Activated T-cell treated with anti-CD3 and anti-CD28 coated beads, Interleukin-2, amount 50 U/mL, for 72 hours (primary cell): ENCODE measurements around the gene TUBGCP4. TPM values are rescaled to one million over a fixed set of nuclear protein-coding genes. Genes with fewer than 3 reads are reported as not detected.
A peak's percentile ranks its signal among the peaks of the same experiment; 100 is the strongest.
"Not testable (repeated sequence)": the region's sequence is repeated elsewhere in the genome, so short reads cannot be mapped to it uniquely, and the experiment has no call there.

Source experiments
- ATAC-seq, 2 donors: fragments of 150-1000 bp; cut with Tn5 transposase; replicated peaks in 1 of 2; 2 replicates each; pipeline ENCODE4 v1.10.0; 2021; ENCODE audit warnings: moderate library complexity in 2 of 2, mild to moderate bottlenecking in 1 of 2
- DNase-seq, 2 donors: peaks; one replicate each; pipeline ENCODE4 v3.0.0; 2021 to 2022; ENCODE audit warnings: mixed read lengths in 1 of 2
- H3K27ac Mint-ChIP-seq: one replicate; pipeline ENCODE4 v1.8.0; 2022; ENCODE audit warnings: mild to moderate bottlenecking, moderate library complexity, mixed read lengths
- H3K27me3 Mint-ChIP-seq: one replicate; pipeline ENCODE4 v1.8.0; 2022; ENCODE audit warnings: low read depth, mixed read lengths
- H3K36me3 Mint-ChIP-seq, 2 donors: one replicate each; pipeline ENCODE4 v1.8.0; 2022; ENCODE audit warnings: mixed read lengths in 2 of 2, mild to moderate bottlenecking in 1 of 2; ENCODE audit not compliant: insufficient read depth in 2 of 2
- H3K4me1 Mint-ChIP-seq: one replicate; pipeline ENCODE4 v1.8.0; 2022; ENCODE audit warnings: low read depth, mixed read lengths
- H3K4me3 Mint-ChIP-seq, 2 donors: one replicate each; pipeline ENCODE4 v1.8.0; 2022; ENCODE audit warnings: mild to moderate bottlenecking in 2 of 2, mixed read lengths in 2 of 2, moderate library complexity in 2 of 2
- H3K9me3 Mint-ChIP-seq, 2 donors: one replicate each; pipeline ENCODE4 v1.8.0; 2022; ENCODE audit warnings: mixed read lengths in 2 of 2
- total RNA-seq, 2 donors: library from RNA; stranded (reverse); gene quantifications; one replicate each; pipeline ENCODE4 v1.2.3, GENCODE V29; 2022

The TUBGCP4 gene
- total RNA-seq, 2 donors from 2014 or later: 28.0 to 28.7 TPM

DNA sequence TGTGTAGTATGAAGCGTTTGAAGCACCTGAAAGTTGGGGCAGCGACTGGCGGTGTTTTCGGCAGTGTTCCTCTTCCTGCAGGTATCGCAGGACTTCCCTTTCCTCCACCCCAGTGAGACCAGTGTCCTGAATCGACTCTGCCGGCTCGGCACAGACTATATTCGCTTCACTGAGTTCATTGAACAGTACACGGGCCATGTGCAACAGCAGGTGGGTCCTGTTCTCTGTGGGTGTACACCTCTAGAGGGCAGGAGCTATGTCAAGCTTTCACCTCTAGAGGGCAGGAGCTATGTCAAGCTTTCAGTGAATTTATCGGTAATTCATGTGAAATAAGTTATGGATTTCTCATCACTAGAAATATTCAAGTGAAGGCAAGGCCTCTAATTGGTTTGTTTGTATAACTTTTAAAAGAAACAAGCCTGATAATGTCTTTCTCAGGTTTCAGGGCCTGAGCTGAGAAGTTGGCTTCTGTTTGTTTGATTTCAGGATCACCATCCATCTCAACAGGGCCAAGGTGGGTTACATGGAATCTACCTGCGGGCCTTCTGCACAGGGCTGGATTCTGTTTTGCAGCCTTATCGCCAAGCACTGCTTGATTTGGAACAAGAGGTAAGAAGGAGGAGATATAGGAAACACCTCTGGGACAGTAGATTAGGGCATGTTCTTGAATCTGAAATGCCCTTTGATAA lies 5.3 kb downstream of the TUBGCP4 start:
- DNase-seq: peak; percentile 19 to 39
- Mint-ChIP-seq H3K36me3 (peaks cover 7 to 25% of the 10 kb centered on the region in 2 donors), H3K27me3 (no peaks in the 10 kb centered on the region), H3K4me1 (peaks cover 14% of the 10 kb centered on the region), H3K27ac (no peak overlapping the region), H3K4me3 (no peak overlapping the region), H3K9me3 (no peaks in the 10 kb centered on the region)
- ATAC-seq: peak; percentile 35 to 41

DNA sequence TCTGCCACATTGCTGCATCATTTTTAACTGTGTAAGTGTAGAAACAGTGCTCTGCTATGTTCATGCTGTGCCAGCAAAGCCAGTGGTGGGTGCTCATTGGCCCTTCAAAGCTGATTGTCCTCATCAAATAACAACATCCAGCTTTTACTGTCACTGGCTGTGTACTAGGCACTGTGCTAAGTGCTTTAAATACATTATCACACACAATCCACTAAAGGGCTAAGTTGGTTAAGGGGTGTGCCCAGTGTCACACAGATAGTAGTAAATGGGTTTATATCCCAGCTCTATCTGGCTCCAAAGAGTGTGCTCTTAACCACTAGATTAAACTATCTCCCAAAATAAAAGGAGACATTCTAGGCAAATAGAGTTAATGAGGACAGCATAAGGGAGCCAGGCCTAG lies 7.7 kb downstream of the TUBGCP4 start:
- no peaks in the 10 kb centered on the region for H3K9me3 Mint-ChIP-seq
- no peak for DNase-seq
- ATAC-seq: no peak
- no peaks in the 10 kb centered on the region for H3K4me1 Mint-ChIP-seq
- no peak overlapping the region for H3K27ac Mint-ChIP-seq
- no peak overlapping the region for H3K4me3 Mint-ChIP-seq
- H3K36me3 Mint-ChIP-seq: peaks cover 7 to 25% of the 10 kb centered on the region in 2 donors
- no peaks in the 10 kb centered on the region for H3K27me3 Mint-ChIP-seq

DNA sequence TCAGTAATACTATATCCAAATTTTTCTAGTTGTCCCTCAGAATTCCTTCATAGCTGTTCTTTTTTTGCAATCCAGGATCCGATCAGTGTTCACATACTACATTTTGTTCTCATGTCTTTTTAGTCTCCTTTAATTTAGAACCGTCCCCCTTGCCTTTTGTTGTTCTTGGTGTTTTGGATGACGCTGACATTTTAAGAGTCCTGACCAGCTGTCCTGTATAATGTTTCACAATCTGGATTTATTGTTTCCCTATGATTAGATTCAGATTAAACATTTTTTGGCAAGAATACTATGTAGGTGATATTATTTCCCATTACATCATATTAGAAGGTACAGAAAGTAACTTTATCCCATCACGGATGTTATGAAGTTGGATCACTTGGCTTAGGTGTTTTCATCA lies 11.4 kb downstream of the TUBGCP4 start:
- peaks cover 6 to 42% of the 10 kb centered on the region in 2 donors for H3K36me3 Mint-ChIP-seq
- ATAC-seq (no peak), DNase-seq (no peak)
- no peak overlapping the region for H3K4me3 Mint-ChIP-seq
- no peaks in the 10 kb centered on the region for H3K9me3 Mint-ChIP-seq
- H3K27me3 Mint-ChIP-seq: no peaks in the 10 kb centered on the region
- H3K4me1 Mint-ChIP-seq: no peaks in the 10 kb centered on the region
- no peak overlapping the region for H3K27ac Mint-ChIP-seq

DNA sequence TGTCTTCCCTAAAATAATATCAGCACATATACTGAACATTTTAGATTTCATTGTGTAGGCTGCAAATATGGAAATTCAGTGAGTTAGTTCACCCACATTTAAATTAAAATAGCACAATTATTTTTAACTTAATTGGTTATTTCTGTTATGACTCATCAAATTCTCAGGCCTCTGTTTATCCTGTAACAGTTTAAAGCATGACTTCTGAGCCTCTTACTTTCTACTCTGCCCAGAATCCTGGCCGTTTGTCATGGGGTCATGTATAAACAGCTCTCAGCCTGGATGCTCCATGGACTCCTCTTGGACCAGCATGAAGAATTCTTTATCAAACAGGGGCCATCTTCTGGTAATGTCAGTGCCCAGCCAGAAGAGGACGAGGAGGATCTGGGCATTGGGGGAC lies 12.2 kb downstream of the TUBGCP4 start:
- ATAC-seq (no peak), DNase-seq (no peak)
- Mint-ChIP-seq H3K27me3 (no peaks in the 10 kb centered on the region), H3K27ac (no peak overlapping the region), H3K9me3 (no peaks in the 10 kb centered on the region), H3K36me3 (peaks cover 3 to 36% of the 10 kb centered on the region in 2 donors), H3K4me1 (no peaks in the 10 kb centered on the region), H3K4me3 (no peak overlapping the region)

DNA sequence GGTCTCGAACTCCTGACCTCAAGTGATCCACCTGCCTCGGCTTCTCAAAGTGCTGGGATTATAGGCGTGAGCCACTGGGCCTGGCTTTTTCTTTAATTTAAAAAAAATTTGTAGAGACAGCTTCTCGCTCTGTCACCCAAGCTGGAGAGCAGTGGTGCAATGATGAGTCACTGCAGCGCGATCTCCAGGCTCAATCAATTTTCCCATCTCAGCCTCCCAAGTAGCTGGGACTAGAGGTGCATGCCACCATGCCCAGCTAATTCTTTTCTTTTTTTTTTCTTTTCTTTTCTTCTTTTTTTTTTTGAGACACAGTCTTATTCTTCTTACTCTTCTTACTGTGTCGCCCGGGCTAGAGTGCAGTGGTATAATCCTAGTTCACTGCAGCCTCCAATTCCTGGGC lies 19.8 kb downstream of the TUBGCP4 start:
- Mint-ChIP-seq H3K36me3 (peaks cover 10 to 27% of the 10 kb centered on the region in 2 donors), H3K9me3 (no peaks in the 10 kb centered on the region), H3K4me1 (no peaks in the 10 kb centered on the region), H3K27me3 (no peaks in the 10 kb centered on the region), H3K27ac (peak overlapping the region; percentile 74), H3K4me3 (no peak overlapping the region)
- no peak for ATAC-seq
- no peak for DNase-seq

DNA sequence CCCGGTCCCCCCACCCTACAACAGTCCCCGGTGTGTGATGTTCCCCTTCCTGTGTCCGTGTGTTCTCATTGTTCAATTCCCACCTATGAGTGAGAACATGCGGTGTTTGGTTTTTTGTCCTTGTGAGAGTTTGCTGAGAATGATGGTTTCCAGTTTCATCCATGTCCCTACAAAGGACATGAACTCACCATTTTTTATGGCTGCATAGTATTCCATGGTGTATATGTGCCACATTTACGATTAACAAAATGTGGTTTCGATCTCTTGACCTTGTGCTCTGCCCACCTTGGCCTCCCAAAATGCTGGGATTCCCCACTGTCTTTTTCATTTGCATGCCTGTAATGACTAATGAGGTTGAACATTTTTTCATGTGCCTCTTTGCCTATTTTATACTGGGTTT lies 22.7 kb downstream of the TUBGCP4 start:
- not testable (repeated sequence) for DNase-seq, H3K27me3 Mint-ChIP-seq, H3K4me1 Mint-ChIP-seq, H3K27ac Mint-ChIP-seq, ATAC-seq, H3K9me3 Mint-ChIP-seq, H3K4me3 Mint-ChIP-seq
- H3K36me3 Mint-ChIP-seq: peaks cover 10 to 15% of the 10 kb centered on the region in 2 donors

DNA sequence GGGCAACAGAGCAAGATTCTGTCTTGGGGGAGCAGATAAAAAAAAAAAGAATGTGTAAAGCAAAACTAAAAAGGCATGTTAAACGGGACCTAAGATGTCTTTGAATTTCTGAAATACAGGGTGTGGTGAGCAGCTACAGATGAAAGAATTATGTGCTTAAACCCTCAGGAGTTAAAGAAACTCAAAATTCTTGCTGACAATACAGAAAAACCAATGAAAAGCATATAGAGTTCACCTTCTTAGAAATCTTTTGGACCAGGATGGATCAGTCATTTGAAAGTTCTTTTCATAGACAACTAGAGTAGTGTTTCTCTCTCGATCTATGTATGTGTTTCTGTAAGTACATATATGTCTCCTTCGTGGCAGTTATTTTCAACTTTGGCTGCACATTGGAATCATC lies 31.4 kb downstream of the TUBGCP4 start:
- Mint-ChIP-seq H3K27ac (peak overlapping the region; percentile 48), H3K36me3 (peaks cover 13 to 17% of the 10 kb centered on the region in 2 donors), H3K9me3 (no peaks in the 10 kb centered on the region), H3K27me3 (no peaks in the 10 kb centered on the region), H3K4me3 (no peak overlapping the region), H3K4me1 (peaks cover 4% of the 10 kb centered on the region)
- DNase-seq (no peak), ATAC-seq (no peak)

DNA sequence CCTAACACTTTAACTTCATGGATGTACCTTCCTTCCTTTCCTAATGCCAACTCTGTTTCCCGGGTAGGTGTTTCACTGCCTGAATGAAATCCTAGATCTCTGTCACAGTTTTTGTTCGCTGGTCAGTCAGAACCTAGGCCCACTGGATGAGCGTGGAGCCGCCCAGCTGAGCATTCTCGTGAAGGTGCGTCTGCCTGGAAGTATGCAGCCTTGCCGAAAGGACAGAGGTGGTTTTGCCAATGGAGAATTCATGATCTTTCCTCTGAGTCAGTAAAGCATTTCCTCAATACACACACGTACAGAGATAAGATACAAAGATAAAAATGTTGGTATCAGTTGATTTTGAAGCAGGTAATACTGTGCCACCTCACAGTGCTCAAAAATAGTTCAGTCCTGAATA lies 32.7 kb downstream of the TUBGCP4 start:
- Mint-ChIP-seq H3K4me3 (no peak overlapping the region), H3K36me3 (peaks cover 16 to 21% of the 10 kb centered on the region in 2 donors), H3K27ac (no peak overlapping the region), H3K9me3 (no peaks in the 10 kb centered on the region), H3K4me1 (peaks cover 4% of the 10 kb centered on the region), H3K27me3 (no peaks in the 10 kb centered on the region)
- ATAC-seq: no peak
- no peak for DNase-seq

DNA sequence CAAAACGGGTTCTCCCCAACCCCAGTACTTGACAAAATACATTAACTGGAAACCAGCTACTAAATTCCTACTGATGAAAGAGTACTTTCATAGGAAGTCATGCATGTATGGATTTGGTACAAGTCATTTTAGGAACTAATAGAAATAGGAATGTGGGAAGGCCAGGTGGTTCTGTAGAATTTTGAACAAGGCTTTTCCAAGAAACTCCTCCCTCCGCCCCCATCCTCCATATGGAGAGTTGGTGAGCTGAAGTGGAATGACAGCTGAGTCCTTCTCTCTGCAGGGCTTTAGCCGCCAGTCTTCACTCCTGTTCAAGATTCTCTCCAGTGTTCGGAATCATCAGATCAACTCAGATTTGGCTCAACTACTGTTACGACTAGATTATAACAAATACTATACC lies 33.2 kb downstream of the TUBGCP4 start:
- Mint-ChIP-seq H3K4me3 (no peak overlapping the region), H3K27me3 (no peaks in the 10 kb centered on the region), H3K4me1 (peaks cover 4% of the 10 kb centered on the region), H3K36me3 (peaks cover 18 to 26% of the 10 kb centered on the region in 2 donors), H3K9me3 (no peaks in the 10 kb centered on the region), H3K27ac (no peak overlapping the region)
- ATAC-seq: no peak
- no peak for DNase-seq

DNA sequence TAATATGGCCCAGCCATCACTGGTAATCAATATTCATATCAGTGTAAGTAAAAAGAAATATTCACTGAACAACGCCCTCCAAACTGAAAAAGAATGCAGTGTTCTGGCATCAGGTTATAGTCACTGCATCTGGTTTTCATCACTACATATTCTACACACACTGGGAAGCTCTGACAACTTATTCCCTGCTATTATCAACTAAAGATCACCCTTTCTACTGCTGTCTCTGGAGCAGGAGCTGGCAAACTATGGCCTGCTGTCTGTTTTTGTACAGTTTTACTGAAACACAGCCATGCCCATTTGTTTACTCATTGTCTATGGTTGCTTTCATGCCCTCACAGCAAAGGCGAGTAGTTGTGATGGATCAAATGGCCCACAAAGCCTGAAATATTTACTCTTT lies 35.3 kb downstream of the TUBGCP4 start:
- no peaks in the 10 kb centered on the region for H3K9me3 Mint-ChIP-seq
- no peak overlapping the region for H3K27ac Mint-ChIP-seq
- ATAC-seq (no peak), DNase-seq (no peak)
- no peak overlapping the region for H3K4me3 Mint-ChIP-seq
- no peaks in the 10 kb centered on the region for H3K27me3 Mint-ChIP-seq
- peaks cover 4% of the 10 kb centered on the region for H3K4me1 Mint-ChIP-seq
- peaks cover 18 to 30% of the 10 kb centered on the region in 2 donors for H3K36me3 Mint-ChIP-seq

DNA sequence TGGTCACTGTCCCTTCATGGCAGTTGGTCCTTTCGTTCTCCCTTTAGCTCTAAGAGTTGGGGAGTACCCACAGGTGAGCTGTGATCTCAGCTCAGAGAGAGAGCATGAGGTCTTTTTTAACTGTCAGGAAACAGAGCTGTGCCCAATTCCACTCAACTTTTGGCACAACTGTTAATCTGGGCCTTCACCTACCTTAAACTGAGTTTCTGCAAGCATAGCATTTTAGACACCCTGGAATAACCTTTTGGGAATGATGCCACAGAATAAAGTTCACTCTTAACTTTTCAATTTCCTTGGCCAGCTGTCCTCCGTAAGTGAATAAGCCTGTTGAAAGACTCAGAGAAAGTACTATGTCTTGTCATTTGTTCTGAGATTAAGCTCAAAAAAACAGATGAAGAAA lies 35.9 kb downstream of the TUBGCP4 start:
- no peak for DNase-seq
- no peak overlapping the region for H3K4me3 Mint-ChIP-seq
- no peak overlapping the region for H3K27ac Mint-ChIP-seq
- H3K36me3 Mint-ChIP-seq: peaks cover 18 to 24% of the 10 kb centered on the region in 2 donors
- ATAC-seq: no peak
- no peaks in the 10 kb centered on the region for H3K27me3 Mint-ChIP-seq
- no peaks in the 10 kb centered on the region for H3K9me3 Mint-ChIP-seq
- peaks cover 4% of the 10 kb centered on the region for H3K4me1 Mint-ChIP-seq

DNA sequence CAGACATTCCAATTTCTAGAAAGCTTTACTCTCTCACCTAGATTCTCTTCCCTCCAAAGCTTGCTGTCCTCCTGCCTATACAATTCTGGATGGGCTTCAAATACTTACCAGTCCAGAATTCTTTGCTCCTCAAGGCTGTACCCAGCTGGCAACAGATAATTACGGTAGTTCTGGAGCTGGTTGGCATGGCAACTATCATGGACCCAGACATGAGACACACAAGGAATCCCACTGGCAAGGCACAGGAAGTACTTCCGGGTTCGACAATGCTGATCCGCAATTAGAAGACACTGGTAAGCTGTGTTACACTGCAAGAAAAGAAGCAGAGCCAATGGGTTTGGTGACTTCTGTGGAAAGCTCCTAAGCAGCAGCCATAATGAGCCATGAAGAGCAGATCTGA lies 37.9 kb downstream of the TUBGCP4 start:
- ATAC-seq: no peak
- Mint-ChIP-seq H3K36me3 (peaks cover 15 to 25% of the 10 kb centered on the region in 2 donors), H3K4me3 (no peak overlapping the region), H3K4me1 (no peaks in the 10 kb centered on the region), H3K9me3 (no peaks in the 10 kb centered on the region), H3K27me3 (no peaks in the 10 kb centered on the region), H3K27ac (no peak overlapping the region)
- no peak for DNase-seq

DNA sequence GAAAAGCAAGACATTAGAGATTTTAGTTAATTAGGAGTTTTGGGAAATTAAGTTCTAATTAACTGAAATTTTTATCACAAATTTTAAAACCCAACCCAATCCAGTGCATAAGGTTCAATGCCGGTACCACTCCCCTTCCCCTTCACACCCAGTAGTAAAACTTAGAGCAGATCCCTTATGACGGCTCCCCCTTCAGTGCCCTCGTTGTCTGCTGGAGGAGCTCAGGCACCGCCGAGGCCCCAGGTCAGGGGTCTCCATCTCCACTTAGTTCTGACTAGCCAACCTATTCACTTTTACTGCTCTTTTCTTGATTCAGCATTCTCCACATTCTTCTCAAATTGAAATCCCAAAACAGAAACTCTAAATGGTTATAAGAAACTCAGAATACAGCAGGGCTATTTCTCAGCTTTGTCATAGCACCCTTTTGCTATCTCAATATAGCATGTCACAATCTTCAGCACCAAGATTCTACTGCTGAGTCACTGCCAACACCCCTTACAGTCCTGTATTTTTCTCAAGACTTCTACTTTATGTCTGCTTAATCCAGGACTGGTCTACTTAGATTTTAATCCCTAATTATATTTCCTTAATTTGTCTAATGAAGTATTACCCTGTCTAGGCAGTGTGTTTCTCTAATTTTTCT lies 39.8 kb downstream of the TUBGCP4 start:
- Mint-ChIP-seq H3K4me1 (no peaks in the 10 kb centered on the region), H3K27ac (no peak overlapping the region), H3K36me3 (peaks cover 14 to 25% of the 10 kb centered on the region in 2 donors), H3K9me3 (no peaks in the 10 kb centered on the region), H3K27me3 (no peaks in the 10 kb centered on the region), H3K4me3 (no peak overlapping the region)
- ATAC-seq (no peak), DNase-seq (no peak)

DNA sequence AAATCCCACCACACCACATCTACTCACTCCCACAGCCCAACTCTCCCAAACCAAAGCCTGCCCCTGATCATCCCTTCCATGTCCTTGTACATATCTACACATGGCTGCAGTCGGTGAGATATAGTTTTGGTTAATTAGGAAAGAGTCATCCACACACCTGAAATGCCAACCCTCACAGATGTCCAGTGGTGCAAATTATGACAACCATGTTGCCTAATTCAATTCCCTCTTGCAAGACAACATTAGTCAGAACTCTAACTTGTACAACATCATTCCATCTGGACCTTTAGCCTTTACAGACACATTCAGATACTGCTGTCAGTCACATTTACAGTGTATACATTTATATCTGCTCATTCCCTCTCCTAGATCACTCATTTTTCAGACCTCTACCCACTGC lies 41.2 kb downstream of the TUBGCP4 start:
- no peak overlapping the region for H3K27ac Mint-ChIP-seq

More for the DNA sequence above, 41.2 kb downstream of the TUBGCP4 start:
- ATAC-seq: no peak
- H3K9me3 Mint-ChIP-seq: no peaks in the 10 kb centered on the region
- H3K27me3 Mint-ChIP-seq: no peaks in the 10 kb centered on the region
- DNase-seq: no peak
- H3K4me1 Mint-ChIP-seq: no peaks in the 10 kb centered on the region
- peaks cover 11 to 25% of the 10 kb centered on the region in 2 donors for H3K36me3 Mint-ChIP-seq
- H3K4me3 Mint-ChIP-seq: no peak overlapping the region
